Neuronal stem cell (in vitro differentiated cells): ENCODE results near the gene MAP1LC3C.
A peak's percentile ranks its signal among the peaks of the same experiment; 100 is the strongest.

ENCODE experiments used
- DNase-seq: peaks from one replicate; pipeline ENCODE4 v3.0.0-alpha.2; 2013; ENCODE audit warnings: low spot score
- H2AFZ ChIP-seq: one replicate; pipeline ENCODE4 v1.6.1; 2013; ENCODE audit warnings: mild to moderate bottlenecking, low read length, inconsistent platforms
- H2AK5ac ChIP-seq: 2 replicates; pipeline ENCODE4 v1.6.1; 2013; ENCODE audit warnings: low read depth, mild to moderate bottlenecking, inconsistent platforms, low read length, moderate library complexity, mixed read lengths
- H2BK120ac ChIP-seq: 2 replicates; pipeline ENCODE4 v1.6.1; 2013; ENCODE audit warnings: low read depth, mild to moderate bottlenecking, inconsistent platforms, low read length, moderate library complexity, mixed read lengths
- H2BK12ac ChIP-seq: one replicate; pipeline ENCODE4 v1.6.1; 2013; ENCODE audit warnings: low read length, inconsistent platforms
- H2BK15ac ChIP-seq: 2 replicates; pipeline ENCODE4 v1.6.1; 2013; ENCODE audit warnings: mild to moderate bottlenecking, low read length, inconsistent platforms, mixed read lengths
- H2BK5ac ChIP-seq: one replicate; pipeline ENCODE4 v1.6.1; 2013; ENCODE audit warnings: inconsistent platforms, mild to moderate bottlenecking, low read length, moderate library complexity
- H3K14ac ChIP-seq: one replicate; pipeline ENCODE4 v1.6.1; 2013; ENCODE audit warnings: low read length, inconsistent platforms
- H3K18ac ChIP-seq: 2 replicates; pipeline ENCODE4 v1.6.1; 2013; ENCODE audit warnings: low read length, inconsistent platforms
- H3K23ac ChIP-seq: 2 replicates; pipeline ENCODE4 v1.6.1; 2013; ENCODE audit warnings: low read depth, mild to moderate bottlenecking, mixed read lengths, low read length, inconsistent platforms; ENCODE audit not compliant: poor library complexity
- H3K27ac ChIP-seq: replicated peaks from 3 replicates; pipeline ENCODE4 v1.5.1; 2013; ENCODE audit warnings: low read length, inconsistent platforms
- H3K27me3 ChIP-seq, 3 experiments: 2 replicates each; pipeline ENCODE4 v1.6.1; 2013; ENCODE audit warnings: low read length in 3 of 3, mild to moderate bottlenecking in 2 of 3, inconsistent platforms in 1 of 3, low read depth in 1 of 3, mixed read lengths in 1 of 3, moderate library complexity in 1 of 3; ENCODE audit not compliant: control insufficient read depth in 3 of 3, insufficient read depth in 3 of 3
- H3K36me3 ChIP-seq, 2 donors: replicated peaks in 1 of 2; 2 replicates each; pipeline ENCODE4 v1.6.1; 2013; ENCODE audit warnings: low read length in 2 of 2; ENCODE audit not compliant: control insufficient read depth in 2 of 2, insufficient read depth in 2 of 2
- H3K4ac ChIP-seq: 2 replicates; pipeline ENCODE4 v1.6.1; 2013; ENCODE audit warnings: inconsistent platforms, mild to moderate bottlenecking, low read length, moderate library complexity
- H3K4me1 ChIP-seq, 2 donors: 1 replicate in 1 of 2; 2 replicates in 1 of 2; pipeline ENCODE4 v1.6.1; 2013; ENCODE audit warnings: low read length in 2 of 2, low read depth in 1 of 2; ENCODE audit not compliant: control insufficient read depth in 2 of 2, insufficient read depth in 1 of 2
- H3K4me2 ChIP-seq: one replicate; pipeline ENCODE4 v1.6.1; 2013; ENCODE audit warnings: mild to moderate bottlenecking, low read length, inconsistent platforms; ENCODE audit not compliant: insufficient read depth, poor library complexity, severe bottlenecking
- H3K4me3 ChIP-seq, 2 donors: 2 replicates each; pipeline ENCODE4 v1.5.1; 2013; ENCODE audit warnings: low read length in 2 of 2, mild to moderate bottlenecking in 2 of 2, inconsistent platforms in 1 of 2, moderate library complexity in 1 of 2
- H3K79me1 ChIP-seq: one replicate; pipeline ENCODE4 v1.6.1; 2013; ENCODE audit warnings: low read depth, mild to moderate bottlenecking, inconsistent platforms, low read length, moderate library complexity
- H3K9ac ChIP-seq: one replicate; pipeline ENCODE4 v1.6.1; 2013; ENCODE audit warnings: mild to moderate bottlenecking, low read depth, low read length, inconsistent platforms; ENCODE audit not compliant: poor library complexity
- H3K9me3 ChIP-seq, 2 donors: replicated peaks in 1 of 2; 2 replicates each; pipeline versions ENCODE3 to v1.6.1; 2013; ENCODE audit warnings: low read length in 2 of 2, mild to moderate bottlenecking in 2 of 2, inconsistent platforms in 1 of 2, low read depth in 1 of 2, mixed read lengths in 1 of 2, moderate library complexity in 1 of 2; ENCODE audit not compliant: control insufficient read depth in 2 of 2, insufficient read depth in 1 of 2
- H4K8ac ChIP-seq: one replicate; pipeline ENCODE4 v1.6.1; 2013; ENCODE audit warnings: low read depth, mild to moderate bottlenecking, inconsistent platforms, low read length, moderate library complexity
- H4K91ac ChIP-seq: one replicate; pipeline ENCODE4 v1.6.1; 2013; ENCODE audit warnings: low read length, low read depth, mild to moderate bottlenecking, inconsistent platforms; ENCODE audit not compliant: poor library complexity
- WGBS, 2 donors: extraction: QIAGEN DNeasy Blood & Tissue Kit; methylation state at CpG; one replicate each; pipeline ENCODE4 v1.1.7; 2013; ENCODE audit warnings: missing lambda C conversion rate in 2 of 2, mixed read lengths in 1 of 2; ENCODE audit not compliant: insufficient read length in 2 of 2, insufficient replicate concordance in 1 of 2; ENCODE audit errors: extremely low coverage in 2 of 2; 5-methylcytosine and 5-hydroxymethylcytosine counted together

The MAP1LC3C gene

GRCh38 chr1:241962153-241962552 is 36.7 kb downstream of the MAP1LC3C start:
- no peaks in the 10 kb centered on the region for H3K36me3 ChIP-seq
- H3K14ac ChIP-seq = no peak overlapping the region
- no peaks in the 10 kb centered on the region for H3K4me1 ChIP-seq
- H2BK15ac ChIP-seq = no peak overlapping the region
- no peak overlapping the region for H3K4me3 ChIP-seq
- no peak overlapping the region for H3K18ac ChIP-seq
- no peak overlapping the region for H4K8ac ChIP-seq
- no peak overlapping the region for H2BK12ac ChIP-seq
- H2BK5ac ChIP-seq = no peak overlapping the region
- no peaks in the 10 kb centered on the region for H3K9me3 ChIP-seq
- H3K27me3 ChIP-seq = no peaks in the 10 kb centered on the region
- H3K4ac ChIP-seq = no peak overlapping the region
- H2AFZ ChIP-seq = no peak overlapping the region
- no peak for DNase-seq
- no peak overlapping the region for H4K91ac ChIP-seq
- H3K9ac ChIP-seq = no peak overlapping the region
- no peak overlapping the region for H3K4me2 ChIP-seq
- no peak overlapping the region for H2BK120ac ChIP-seq
- no peak overlapping the region for H3K23ac ChIP-seq
- H3K27ac ChIP-seq = no peak overlapping the region
- no peaks in the 10 kb centered on the region for H3K79me1 ChIP-seq
- no CpG with 5 or more reads among the region's 2 CpGs for WGBS, 2 donors
- no peak overlapping the region for H2AK5ac ChIP-seq

GRCh38 chr1:241957692-241958494 is 41.0 kb downstream of the MAP1LC3C start, which contains the start of gene BECN2:
Gene BECN2 (plus strand): TSS chr1:241957767. CDS start chr1:241957767, 0 bp downstream.
- Histone ChIP-seq H2BK12ac (no peak within 1 kb of the TSS), H2AFZ (peak within 1 kb of the TSS; percentile 11), H3K4me3 (no peak within 1 kb of the TSS), H3K23ac (peak within 1 kb of the TSS; percentile 80), H3K9ac (no peak within 1 kb of the TSS), H3K27me3 (no peaks in the 10 kb centered on the region), H3K4me2 (no peak within 1 kb of the TSS), H2BK120ac (no peak within 1 kb of the TSS), H3K4me1 (no peaks in the 10 kb centered on the region), H2BK5ac (no peak within 1 kb of the TSS), H4K8ac (no peak within 1 kb of the TSS), H3K18ac (peak within 1 kb of the TSS; percentile 85), H3K36me3 (no peaks in the 10 kb centered on the region), H3K79me1 (no peaks in the 10 kb centered on the region), H3K14ac (peak within 1 kb of the TSS; percentile 64), H2AK5ac (peak within 1 kb of the TSS; percentile 25), H2BK15ac (peak within 1 kb of the TSS; percentile 70), H3K4ac (no peak within 1 kb of the TSS), H4K91ac (no peak within 1 kb of the TSS), H3K27ac (no peak within 1 kb of the TSS), H3K9me3 (no peaks in the 10 kb centered on the region)
- no CpG with 5 or more reads among the region's 33 CpGs for WGBS, 2 donors
- no peak for DNase-seq

GRCh38 chr1:241950390-241950789 is 48.5 kb downstream of the MAP1LC3C start:
- DNase-seq = no peak
- Histone ChIP-seq H3K18ac (no peak overlapping the region), H3K9me3 (no peaks in the 10 kb centered on the region), H3K4ac (no peak overlapping the region), H3K9ac (no peak overlapping the region), H3K79me1 (no peaks in the 10 kb centered on the region), H4K91ac (no peak overlapping the region), H3K4me1 (no peaks in the 10 kb centered on the region), H4K8ac (no peak overlapping the region), H2BK12ac (no peak overlapping the region), H3K23ac (no peak overlapping the region), H3K14ac (no peak overlapping the region), H2AK5ac (no peak overlapping the region), H2AFZ (no peak overlapping the region), H3K4me2 (no peak overlapping the region), H2BK120ac (no peak overlapping the region), H3K4me3 (no peak overlapping the region), H3K27ac (no peak overlapping the region), H3K36me3 (no peaks in the 10 kb centered on the region), H3K27me3 (no peaks in the 10 kb centered on the region), H2BK15ac (no peak overlapping the region), H2BK5ac (no peak overlapping the region)
- no CpG with 5 or more reads among the region's 5 CpGs for WGBS, 2 donors

GRCh38 chr1:241947354-241947753 is 51.5 kb downstream of the MAP1LC3C start:
- WGBS, 2 donors = no CpG with 5 or more reads among the region's 6 CpGs
- no peak overlapping the region for H3K27ac ChIP-seq
- no peak overlapping the region for H2AK5ac ChIP-seq

More at GRCh38 chr1:241947354-241947753, 51.5 kb downstream of the MAP1LC3C start:
- Histone ChIP-seq H3K27me3 (no peaks in the 10 kb centered on the region), H3K14ac (no peak overlapping the region), H3K4me2 (no peak overlapping the region), H4K91ac (no peak overlapping the region), H2AFZ (no peak overlapping the region), H2BK15ac (no peak overlapping the region), H4K8ac (no peak overlapping the region), H3K36me3 (no peaks in the 10 kb centered on the region), H3K4ac (no peak overlapping the region), H3K9me3 (no peaks in the 10 kb centered on the region), H3K4me1 (no peaks in the 10 kb centered on the region), H2BK120ac (no peak overlapping the region), H2BK5ac (no peak overlapping the region), H3K4me3 (no peak overlapping the region), H3K79me1 (no peaks in the 10 kb centered on the region), H3K18ac (no peak overlapping the region), H3K23ac (no peak overlapping the region), H3K9ac (no peak overlapping the region), H2BK12ac (no peak overlapping the region)
- no peak for DNase-seq
